Measurements from ENCODE around the gene ADCY7. TPM values are rescaled to one million over a fixed set of nuclear protein-coding genes. Genes with fewer than 3 reads are reported as not detected.

ADCY7 gene
- polyA plus RNA-seq, 12 donors: 4.8 to 17.4 (median 7.0) TPM; not detected in 1

Other genes starting within 250 kb of the ADCY7 start
- 10 to 100 TPM in 11 of 12 donors, not detected in 1; 14.1 to 28.5 (median 21.9) TPM for gene CNEP1R1, start 241.3 kb upstream of the ADCY7 start, polyA plus RNA-seq (ENCODE audit: insufficient read length in 12 of 12)
- gene HEATR3, start 200.6 kb upstream of the ADCY7 start, polyA plus RNA-seq (ENCODE audit: insufficient read length in 12 of 12): 10 to 100 TPM in 11 of 12 donors, not detected in 1; 13.6 to 45.5 (median 17.6) TPM
- gene TENT4B, start 113.2 kb upstream of the ADCY7 start, polyA plus RNA-seq (ENCODE audit: insufficient read length in 12 of 12): 1 to 10 TPM in 11 of 12 donors, not detected in 1; 5.8 to 9.8 (median 7.6) TPM
- gene BRD7, start 102.4 kb downstream of the ADCY7 start, polyA plus RNA-seq (ENCODE audit: insufficient read length in 12 of 12): 10 to 100 TPM in 11 of 12 donors, not detected in 1; 59.8 to 80.7 (median 77.5) TPM

Measured in muscle of arm (tissue), 12 donors.